ENCODE measurements around the gene MBD3L2B.

- peak in 2 of 3 experiments; percentile 40 to 46 for TF ChIP-seq CTCF (optimal IDR thresholded peaks at IDR 0.05 in 1 of 3, IDR thresholded peaks at IDR 0.05 in 1 of 3, conservative IDR thresholded peaks at IDR 0.05 in 1 of 3; ENCODE audit: extremely low read depth in 1 of 3, insufficient read depth in 2 of 3, low read length in 3 of 3)
- TF ChIP-seq EZH2 (IDR thresholded peaks at IDR 0.05; ENCODE audit: low read length) = no peak
These were observed 16.8 kb downstream of the MBD3L2B start for GRCh38 chr19:7004313-7004931.

All from keratinocyte (primary cell).